Measurements from ENCODE around the gene PKMYT1.
"Not testable (repeated sequence)": the region's sequence is repeated elsewhere in the genome, so short reads cannot be mapped to it uniquely, and the experiment has no call there.

PKMYT1 gene

GRCh38 chr16:2929693-2930092, 50.6 kb downstream of the PKMYT1 start:
- DNase-seq: no peak

GRCh38 chr16:2928796-2929195, 51.5 kb downstream of the PKMYT1 start:
- no peak for DNase-seq

- DNase-seq: not testable (repeated sequence)
These were observed 52.1 kb downstream of the PKMYT1 start for GRCh38 chr16:2928151-2928550.

- DNase-seq: peak; percentile 59
These were observed 53.1 kb downstream of the PKMYT1 start for GRCh38 chr16:2927010-2927646.

- no peak for DNase-seq
These were observed 53.6 kb downstream of the PKMYT1 start for GRCh38 chr16:2926650-2926999.

GRCh38 chr16:2925951-2926649, 54.1 kb downstream of the PKMYT1 start:
- no peak for DNase-seq

GRCh38 chr16:2924901-2925755, 55.1 kb downstream of the PKMYT1 start:
- no peak for DNase-seq

- DNase-seq: no peak
These were observed 56.8 kb downstream of the PKMYT1 start for GRCh38 chr16:2923481-2923880.

Data from DMS 273 treated with DMSO at 0.1 percent for 48 hours (cell line).